NK-92 treated with Interleukin-12 subunit alpha and Interleukin-12 subunit beta, amount 100 ng/mL, for 24 hours (cell line): ENCODE measurements around the gene NPC1.
"Not testable (repeated sequence)": the region's sequence is repeated elsewhere in the genome, so short reads cannot be mapped to it uniquely, and the experiment has no call there.

Experiments used
- DNase-seq: peaks from one replicate; lab custom pipeline; 2025; lab: John Stamatoyannopoulos, UW

The NPC1 gene

DNA sequence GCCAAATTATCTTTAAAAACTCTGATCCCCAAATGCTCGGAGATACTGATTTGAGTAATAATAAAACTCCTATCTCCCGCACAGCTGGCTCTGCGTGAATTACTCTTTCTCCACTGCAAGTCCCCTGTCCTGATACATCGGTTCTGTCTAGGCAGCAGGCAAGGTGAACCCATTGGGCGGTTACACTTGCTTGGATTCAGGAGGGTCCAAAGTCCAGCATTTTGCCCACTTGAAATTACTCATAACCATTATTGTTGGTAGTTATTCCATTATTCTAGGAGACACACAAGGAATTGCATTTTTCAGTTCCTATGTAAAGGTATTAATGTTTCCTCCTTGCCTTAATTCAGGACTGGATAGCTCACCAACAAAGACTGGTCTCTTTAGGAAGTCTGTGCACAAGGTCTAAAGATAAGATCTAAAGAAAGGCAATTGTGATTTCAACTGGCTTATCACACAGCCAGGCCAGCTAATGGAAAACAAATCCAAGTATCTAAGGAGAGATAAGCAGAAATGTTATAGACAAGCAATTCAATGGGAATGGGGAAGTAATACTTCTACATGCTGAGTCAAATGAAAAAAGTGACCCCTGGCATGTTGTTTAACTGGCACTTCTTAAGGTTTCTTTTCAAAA is 23.2 kb upstream of the NPC1 start:
- DNase-seq = no peak

DNA sequence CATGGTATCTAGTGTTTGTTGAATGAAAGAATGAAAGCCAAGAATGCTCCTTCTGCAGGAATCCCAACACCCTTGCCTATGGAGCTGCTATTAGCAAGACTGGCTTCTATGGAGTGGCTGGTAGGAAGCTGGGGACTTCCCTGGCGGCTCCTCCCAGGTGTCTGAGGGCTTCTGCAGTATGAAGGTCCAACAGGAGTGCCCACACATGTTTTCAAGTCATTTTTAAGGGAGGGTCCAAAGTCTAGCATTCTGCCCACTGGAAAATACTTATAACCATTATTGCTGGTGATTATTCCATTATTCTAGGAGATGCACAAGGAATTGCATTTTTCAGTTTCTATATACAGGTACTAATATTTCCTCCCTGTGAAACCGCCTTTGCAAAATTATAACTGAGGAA is 21.9 kb upstream of the NPC1 start:
- DNase-seq = no peak

GRCh38 chr18:23605941-23606340 is 19.6 kb upstream of the NPC1 start:
- no peak for DNase-seq

DNA sequence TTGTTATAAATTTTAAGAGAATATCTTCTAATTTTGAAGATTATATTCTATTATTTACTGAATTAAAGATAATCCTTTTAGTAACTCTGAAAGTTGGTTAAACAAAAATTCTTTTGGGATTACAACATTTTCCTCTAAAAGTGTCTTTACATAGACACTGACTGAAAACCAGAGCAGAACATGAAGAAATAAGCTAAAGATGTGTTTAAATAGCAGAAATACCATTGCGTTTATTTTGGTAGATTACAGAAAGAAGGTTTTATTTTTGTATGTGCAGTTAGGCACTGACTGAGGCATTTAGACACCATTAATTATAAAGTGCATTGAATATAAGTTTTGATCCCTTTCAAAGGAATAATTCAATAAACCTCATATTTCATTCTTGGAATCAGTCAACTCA is 13.5 kb upstream of the NPC1 start:
- DNase-seq = no peak

- no peak for DNase-seq
These were observed 9.9 kb upstream of the NPC1 start for GRCh38 chr18:23596183-23596582.

GRCh38 chr18:23595591-23595990 is 9.3 kb upstream of the NPC1 start:
- no peak for DNase-seq

- DNase-seq = no peak
These were observed 7.4 kb upstream of the NPC1 start for GRCh38 chr18:23593720-23594119.

GRCh38 chr18:23592911-23593310 is 6.6 kb upstream of the NPC1 start:
- no peak for DNase-seq

DNA sequence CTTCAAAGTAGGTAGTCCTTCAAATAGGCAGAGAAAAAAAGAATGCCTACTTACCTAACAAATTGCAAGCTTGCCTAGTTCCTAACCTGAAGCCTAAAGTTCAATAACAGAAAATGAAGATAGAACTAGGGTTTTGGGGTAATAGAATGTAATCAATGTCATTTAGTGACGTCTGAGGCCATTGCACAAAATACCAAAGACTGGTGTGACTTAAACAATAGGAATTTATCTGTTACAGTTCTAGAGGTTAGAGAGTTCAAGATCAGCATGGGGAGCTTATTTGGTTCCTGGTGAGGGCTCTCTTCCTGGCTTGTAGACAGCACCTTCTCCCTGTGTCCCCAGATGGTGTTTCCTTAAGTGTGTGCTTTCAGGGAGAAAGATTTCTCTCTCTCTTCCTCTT is 4.7 kb upstream of the NPC1 start:
- no peak for DNase-seq

DNA sequence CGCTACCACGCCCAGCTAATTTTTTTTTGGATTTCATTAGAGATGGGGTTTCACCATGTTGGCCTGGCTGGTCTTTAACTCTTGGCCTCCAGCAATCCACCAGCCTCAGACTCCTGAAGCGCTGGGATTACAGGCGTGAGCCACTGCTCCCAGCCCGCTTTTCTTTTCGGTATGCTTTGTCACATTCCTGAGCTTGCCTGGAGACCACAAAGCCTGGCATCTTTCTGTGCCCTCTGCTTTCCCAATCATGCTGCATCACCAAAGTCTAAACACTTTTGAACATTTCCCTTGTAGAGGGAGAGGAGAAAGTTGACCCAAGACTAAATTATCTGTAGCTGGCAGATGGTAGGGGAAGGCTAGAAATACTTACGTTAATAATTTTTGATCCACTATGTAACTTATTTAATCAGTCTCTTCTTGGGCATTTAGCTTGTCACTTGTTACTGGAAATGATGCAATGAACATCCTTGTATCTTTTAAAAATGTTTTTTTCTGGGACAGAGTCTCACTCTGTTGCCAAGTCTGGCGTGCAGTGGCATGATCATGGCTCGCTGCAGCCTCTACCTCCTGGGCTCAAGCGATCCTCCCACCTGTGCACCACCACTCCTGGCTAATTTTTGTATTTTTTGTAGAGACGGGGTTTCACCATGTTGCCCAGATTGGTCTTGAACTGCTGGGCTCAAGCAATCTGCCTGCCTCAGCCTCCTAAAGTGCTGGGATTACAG is 2.7 kb upstream of the NPC1 start:
- DNase-seq = no peak

- DNase-seq = no peak
These were observed 925 bp upstream of the NPC1 start for GRCh38 chr18:23587220-23587642.

GRCh38 chr18:23585897-23586248 is 433 bp downstream of the NPC1 start:
- DNase-seq = no peak

DNA sequence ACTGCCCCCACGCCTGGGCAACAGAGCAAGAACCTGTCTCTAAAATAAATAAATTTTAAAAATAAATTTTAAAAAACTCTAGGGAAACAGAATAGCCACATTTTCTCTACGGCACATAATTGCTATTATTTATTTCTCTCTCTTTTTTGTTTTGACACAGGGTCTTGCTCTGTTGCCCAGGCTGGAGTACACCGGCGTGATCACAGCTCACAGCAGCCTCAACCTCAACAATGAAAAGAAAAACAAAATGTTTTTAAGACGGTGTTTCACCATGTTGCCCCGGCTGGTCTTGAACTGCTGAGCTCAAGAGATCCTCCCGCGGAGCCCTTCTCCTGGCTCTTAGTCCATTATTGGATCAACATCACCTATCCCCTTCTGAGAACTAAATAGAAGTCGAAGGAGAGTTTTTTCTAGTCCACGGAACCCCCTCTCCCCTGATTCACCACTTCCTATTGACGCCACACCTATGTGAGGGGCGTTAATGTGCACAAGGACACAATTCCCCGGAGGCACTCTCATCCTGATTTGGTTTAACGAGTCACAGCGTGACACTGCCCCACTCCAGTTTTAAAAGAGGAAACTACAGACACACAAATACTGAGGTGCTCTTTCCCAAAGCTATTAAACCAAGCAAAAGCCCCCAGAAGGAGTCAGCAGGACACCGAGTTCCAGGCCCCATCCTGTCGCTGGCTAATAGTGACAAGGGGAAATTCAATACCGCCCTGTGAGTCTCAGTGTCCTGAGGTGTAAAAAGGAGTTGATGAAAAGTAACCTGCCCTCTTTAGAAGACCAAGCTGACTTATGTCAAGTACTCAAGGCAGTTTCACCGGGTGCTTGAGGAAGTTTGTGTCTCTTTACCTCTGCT is 1.1 kb downstream of the NPC1 start:
- DNase-seq = peak; percentile 16

GRCh38 chr18:23584019-23584983 is 2.0 kb downstream of the NPC1 start:
- DNase-seq = no peak

DNA sequence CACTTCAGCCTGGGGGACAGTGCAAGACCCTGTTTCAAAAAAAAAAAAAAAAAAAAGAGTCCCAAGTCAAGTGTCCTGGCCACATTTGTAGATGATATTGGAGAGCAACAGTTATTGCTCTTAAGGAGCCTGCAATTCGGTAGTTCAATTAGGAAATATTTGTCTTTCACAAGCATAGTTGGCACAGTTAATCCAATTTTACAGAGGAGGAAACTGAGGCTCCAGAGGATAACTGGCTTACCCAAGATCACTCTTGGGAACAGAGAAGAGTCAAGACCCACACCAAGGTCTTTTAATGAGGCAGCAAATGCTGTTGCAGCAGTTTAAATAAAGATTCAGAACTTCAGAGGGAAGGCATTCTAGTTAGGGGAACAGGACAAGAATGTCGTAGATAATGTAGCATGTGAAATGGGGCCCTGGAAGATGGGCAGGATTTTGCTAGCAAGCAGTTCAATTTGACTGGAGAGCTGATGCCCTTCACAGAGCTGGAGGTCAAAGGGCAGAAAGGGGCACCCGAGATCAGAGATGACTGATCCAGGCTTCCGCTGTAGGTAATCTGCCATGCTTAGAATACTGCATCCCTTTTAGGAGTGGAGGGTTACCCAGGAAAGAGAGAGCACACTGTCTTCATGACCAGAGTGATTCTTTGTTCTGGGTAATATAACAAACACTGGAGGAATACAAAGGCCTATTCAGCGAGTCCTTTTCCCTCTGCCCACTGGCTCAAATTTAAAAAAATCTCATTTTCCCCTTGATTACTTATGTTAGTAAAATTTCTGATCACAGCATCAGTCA is 3.0 kb downstream of the NPC1 start:
- no peak for DNase-seq

GRCh38 chr18:23580677-23581367 is 5.5 kb downstream of the NPC1 start:
- no peak for DNase-seq

- no peak for DNase-seq
These were observed 7.2 kb downstream of the NPC1 start for GRCh38 chr18:23578891-23579653.

DNA sequence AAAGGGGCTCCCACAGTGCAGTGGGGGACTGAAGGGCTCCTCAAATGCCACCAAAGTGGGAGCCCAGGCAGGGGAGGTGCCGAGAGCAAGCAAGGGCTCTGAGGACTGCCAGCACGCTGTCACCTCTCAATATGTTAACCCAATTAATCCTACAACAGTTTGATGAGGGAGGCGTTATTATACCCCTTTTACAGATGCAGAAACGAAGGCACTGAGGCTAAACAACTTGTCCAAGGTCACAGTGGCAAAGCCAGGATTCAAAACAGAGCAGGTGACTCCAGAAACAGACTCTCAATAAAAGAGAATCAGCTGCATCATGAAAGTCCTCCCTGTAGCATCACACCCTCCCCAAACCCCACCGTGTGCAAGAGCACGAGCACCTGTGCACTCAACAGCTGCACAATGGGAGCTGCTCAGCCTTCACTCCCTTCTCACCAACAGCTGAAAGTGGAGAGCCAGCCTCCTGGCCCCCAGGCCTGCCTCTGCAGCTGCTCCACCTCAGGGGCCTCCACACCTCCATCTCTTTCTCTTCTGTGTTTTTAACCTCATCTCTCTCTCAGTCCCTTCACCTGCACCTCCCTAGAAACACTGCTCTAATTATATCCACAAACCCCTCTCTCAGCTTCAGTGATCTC is 8.1 kb downstream of the NPC1 start:
- DNase-seq = no peak

GRCh38 chr18:23577521-23577920 is 8.8 kb downstream of the NPC1 start:
- DNase-seq = not testable (repeated sequence)
